ENCODE measurements around the gene SMARCC2.
"Not testable (repeated sequence)": the region's sequence is repeated elsewhere in the genome, so short reads cannot be mapped to it uniquely, and the experiment has no call there.

Gene SMARCC2

DNA sequence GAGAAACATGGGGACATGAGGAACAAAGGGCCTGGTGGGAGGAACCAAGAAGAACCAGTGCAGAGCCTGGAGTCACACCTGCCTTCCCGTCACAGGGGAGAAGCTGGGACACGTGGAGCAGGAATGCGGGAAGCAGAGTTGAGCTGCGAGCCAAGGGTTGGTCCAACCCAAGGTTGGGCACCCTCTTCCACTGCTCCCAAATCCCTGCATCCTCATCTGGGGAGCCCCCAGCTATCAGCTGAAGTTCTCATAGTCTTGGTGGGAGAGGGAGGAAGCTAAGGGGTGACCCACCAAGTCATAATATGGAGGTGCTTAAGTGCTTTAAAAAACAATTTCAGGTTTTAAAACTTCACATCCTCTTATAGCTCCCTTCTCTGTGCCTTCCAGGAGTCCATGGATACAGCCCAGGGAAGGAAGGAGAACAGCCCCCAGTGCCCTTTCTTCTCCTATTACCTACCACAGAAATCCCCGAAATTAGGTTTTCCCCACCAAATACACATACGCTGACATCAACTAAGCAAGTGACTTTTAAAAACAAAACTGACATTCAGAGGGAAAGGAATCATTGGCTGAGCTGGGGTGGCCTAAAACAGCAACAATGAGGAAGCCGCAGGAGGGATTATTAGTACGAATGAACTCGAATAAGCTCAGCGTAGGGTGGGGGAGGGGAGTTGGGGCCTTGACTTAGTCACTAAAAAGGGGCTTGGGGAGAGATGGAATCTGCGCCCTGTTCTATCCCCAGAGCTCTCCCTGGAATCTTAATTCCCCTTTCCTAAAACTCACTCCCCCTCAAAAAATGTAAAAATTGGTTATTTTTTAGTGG, 26.6 kb downstream of the SMARCC2 start:
- no peak for DNase-seq

DNA sequence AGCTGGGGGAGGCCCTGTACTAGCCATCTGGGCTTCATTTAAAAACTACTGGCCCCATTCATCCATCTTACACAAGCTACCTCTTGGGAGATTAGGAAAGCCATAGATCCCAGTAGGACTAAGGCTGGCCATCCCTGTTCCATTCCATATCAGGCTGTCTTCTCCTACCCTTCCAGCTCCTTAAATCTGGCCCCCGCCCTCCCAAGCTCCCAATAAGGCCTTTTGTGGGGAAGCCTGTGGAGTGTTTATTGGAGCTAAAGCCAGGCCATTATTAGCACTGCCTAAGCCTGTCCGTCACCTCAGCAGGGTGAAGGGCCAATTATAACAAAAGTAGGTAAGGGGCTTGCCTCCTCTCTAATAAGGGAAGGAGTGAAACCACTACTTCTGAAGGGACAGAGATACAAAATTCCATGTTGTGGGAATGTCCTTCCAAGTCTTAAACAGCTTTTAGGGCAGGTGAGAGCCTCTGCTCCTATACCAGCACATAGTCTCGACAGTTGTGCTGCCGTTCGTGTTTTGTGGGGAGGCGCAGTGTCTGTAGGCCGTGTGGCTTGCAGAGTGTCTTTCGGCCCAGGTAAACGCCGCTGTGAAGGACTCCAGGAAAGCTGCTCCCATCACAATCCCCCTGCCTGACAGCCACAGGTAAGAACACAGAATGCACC, 27.5 kb downstream of the SMARCC2 start:
- no peak for DNase-seq

DNA sequence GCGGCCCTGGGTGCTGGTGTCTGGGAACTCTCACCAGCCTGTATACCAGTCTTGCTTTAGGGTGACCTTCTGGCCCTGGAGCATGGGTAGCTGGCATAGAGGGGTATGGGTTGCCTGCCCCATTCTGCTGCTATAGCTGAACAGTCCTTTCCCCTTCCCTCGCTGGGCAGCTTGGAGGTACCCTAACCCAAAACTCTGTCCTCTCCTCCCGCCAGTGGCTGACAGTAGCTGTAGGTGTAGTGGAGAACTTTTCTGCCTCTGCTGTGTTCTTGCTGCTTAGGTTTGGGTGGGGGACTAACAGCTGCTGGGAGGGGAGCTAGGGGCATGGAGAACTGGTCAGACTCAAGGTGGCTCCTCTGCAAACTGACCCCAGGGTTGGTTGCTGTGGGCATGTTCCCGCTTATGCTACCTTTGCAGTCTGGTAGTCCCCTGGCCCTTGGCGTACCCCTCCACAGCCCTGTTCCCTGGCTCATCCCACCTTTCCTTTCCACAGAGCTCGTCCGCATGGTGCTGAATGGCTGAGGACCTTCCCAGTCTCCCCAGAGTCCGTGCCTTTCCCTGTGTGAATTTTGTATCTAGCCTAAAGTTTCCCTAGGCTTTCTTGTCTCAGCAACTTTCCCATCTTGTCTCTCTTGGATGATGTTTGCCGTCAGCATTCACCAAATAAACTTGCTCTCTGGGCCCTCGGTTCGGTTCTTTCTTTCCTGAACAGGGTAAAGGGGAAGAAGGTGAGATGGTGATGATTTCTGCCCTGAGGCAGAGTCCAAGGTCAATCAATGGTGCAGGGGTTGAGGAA, 28.2 kb downstream of the SMARCC2 start:
- DNase-seq: no peak

DNA sequence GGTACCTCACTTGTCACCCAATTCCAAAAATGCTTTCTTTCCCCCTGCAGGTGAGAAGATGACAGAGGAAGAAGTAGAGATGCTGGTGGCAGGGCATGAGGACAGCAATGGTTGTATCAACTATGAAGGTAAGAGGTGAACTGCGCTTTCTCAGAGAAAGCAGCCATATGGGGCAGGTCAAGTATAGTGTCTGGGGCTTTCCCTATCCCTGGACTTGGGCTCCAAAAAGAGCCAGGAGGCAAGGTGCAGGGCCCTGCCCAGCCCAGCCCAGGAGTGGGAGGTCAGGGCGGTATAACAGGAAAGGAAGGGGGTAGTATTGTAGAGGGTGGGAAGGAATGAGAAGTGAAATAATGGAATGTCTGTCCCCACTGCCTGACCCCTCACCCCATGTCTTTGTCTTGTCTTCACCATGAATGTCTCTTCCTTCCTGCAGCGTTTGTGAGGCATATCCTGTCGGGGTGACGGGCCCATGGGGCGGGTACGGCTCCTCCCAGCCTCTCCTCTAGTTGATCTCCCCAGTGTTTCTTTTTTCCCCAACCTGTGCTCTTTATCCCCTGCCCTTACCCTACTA, 29.0 kb downstream of the SMARCC2 start:
- peak; percentile 72 for DNase-seq

DNA sequence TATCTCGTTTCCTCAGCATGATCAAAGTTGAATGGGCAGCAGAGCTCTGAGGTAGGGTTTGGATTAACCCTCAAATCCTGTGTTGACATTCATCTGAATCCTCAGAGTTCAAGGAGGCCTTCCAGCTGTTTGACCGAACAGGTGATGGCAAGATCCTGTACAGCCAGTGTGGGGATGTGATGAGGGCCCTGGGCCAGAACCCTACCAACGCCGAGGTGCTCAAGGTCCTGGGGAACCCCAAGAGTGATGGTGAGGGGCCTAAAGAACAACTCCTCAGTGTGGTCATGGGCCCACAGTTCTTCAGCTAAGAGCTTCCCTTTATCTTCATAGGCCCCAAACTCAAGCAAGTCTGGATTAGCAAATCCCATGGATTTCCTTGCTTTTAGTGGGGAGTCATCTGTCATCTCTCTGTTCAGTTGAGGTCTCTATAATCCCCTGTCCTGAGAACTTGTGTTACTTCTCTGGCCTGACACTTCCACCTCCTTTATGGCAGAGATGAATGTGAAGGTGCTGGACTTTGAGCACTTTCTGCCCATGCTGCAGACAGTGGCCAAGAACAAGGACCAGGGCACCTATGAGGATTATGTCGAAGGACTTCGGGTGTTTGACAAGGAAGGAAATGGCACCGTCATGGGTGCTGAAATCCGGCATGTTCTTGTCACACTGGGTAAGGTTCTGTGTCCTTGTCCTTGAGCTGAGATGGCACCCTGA, 29.6 kb downstream of the SMARCC2 start:
- DNase-seq: no peak

DNA sequence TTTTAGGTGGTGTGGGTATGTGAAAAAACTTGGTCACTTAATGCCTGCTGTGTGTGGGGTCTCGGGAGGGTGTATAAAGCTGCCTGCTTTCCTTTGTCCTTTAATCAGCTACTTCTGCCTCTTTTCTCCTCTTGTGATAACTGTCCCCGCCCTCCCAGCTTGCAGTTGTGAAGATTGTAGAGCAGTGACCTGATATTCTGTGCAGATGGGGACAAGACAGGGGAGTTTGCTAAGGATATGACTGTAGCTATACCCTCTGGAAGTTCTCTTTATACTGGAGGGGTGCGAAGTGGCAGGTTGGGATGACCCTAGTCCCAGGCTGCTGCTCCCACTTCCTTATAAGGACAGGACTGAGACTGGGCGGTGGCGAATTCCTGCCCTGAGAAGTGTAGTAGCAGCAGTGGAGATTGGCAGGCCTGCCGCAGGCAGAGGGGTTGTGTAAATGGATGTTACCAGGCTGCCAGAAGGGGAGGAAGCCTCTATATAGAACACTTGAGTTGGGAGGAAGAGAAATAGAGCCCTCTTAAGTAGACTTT, 30.3 kb downstream of the SMARCC2 start:
- no peak for DNase-seq

- peak; percentile 92 for DNase-seq
These were observed 31.0 kb downstream of the SMARCC2 start, which contains the start of gene MYL6 for GRCh38 chr12:56158029-56158925. MYL6 (plus strand) TSS chr12:56158359; CDS start chr12:56158402, 43 bp downstream.

DNA sequence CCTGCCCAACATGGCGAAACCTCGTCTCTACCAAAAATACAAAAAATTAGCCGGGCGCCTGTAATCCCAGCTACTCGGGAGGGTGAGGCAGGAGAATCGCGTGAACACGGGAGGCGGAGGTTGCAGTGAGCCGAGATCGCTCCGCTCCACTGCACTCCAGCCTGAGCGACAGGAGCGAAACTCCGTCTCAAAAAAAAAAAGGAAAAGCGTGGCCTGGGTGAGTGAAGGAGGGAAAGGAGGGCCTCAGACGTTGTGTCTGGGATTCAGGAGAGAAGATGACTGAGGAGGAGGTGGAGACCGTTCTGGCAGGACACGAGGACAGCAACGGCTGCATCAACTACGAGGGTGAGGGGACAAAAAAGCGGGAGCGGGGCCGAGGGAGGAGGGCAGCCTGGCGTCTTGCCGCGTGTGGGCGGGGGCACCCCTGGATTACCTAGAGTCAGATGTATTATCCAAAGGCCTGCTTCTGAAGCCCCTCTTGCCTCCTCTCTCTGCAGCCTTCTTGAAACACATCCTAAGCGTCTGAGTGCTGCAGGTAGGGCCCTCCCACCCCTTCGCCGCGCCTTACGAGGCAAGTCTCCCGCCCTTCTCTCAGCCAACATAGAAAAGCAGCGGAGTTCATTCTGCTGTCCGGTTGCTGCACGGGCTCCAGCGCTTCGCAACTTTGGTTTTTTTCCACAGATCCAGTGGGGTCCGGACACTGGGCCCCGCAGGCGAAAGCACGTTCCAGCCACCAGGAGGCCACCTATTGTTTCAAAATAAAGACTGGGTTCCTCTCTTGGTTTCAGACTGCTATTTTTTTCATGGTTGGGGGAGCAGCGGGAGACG, 31.9 kb downstream of the SMARCC2 start:
- DNase-seq: peak; percentile 70

DNA sequence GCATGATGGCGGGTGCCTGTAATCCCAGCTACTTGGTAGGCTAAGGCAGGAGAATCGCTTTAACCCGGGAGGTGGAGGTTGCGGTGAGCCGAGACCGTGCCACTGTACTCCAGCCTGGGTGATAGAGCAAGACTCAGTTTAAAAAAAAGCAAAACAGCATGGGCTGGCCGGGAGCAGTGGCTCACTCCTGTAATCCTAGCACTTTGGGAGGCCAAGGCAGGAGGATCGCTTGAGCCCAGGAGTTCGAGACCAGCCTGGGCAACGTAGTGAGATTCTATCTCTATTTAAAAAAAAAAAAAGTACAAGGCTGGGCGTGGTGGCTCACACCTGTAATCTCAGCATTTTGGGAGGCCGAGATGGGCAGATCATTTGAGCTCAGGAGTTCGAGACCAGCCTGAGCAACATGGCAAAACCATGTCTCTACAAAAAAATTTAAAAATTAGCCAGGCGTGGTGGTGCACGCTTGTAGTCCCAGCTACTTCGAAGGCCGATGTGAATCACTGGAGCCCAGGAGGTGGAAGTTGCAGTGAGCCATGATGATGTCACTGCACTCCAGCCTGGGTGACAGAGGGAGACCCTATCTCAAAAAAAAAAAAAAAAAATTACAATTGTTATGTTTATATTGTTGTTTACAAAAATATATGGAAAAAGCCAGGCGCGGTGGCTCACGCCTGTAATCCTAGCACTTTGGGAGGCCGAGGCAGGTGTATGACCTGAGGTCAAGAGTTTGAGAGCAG, 32.7 kb downstream of the SMARCC2 start:
- not testable (repeated sequence) for DNase-seq

DNA sequence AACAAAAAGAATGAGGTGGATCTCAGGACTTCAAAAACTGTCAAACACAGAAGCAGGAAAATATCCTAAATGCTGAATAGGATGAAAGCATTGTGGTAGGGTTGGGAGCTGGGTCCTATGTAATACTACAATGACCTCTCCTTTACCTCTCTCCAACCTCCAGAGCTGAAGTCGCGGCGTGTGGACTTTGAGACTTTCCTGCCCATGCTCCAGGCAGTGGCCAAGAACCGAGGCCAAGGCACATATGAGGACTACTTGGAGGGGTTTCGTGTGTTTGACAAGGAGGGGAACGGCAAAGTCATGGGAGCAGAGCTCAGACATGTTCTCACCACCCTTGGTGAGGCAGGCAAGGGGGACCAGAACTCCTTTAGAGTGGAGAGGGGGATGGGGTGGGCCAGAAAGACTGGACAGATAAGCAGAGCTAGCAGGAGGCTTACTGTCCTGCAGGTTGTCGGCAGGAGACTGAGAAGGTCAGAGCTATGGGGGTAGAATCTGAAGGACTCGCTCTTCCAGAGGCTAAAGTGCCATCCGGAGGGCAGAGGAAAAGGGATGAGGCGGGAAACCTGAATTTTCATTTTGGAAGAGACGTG, 33.9 kb downstream of the SMARCC2 start:
- DNase-seq: no peak

DNA sequence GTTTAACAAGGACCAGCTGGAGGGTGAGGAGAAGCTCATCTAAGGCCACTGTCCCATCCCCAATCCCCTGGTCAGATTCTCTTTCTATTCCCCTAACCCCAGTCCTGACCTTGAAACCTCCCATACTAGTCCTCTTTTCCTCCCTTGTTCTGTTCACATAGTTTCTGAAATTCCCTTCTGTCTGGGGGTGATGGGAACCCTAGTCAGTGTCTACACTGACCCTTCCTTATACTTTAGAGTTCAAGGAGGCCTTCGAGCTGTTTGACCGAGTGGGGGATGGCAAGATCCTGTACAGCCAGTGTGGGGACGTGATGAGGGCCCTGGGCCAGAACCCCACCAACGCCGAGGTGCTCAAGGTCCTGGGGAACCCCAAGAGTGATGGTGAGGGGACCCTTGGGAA, 34.5 kb downstream of the SMARCC2 start:
- DNase-seq: no peak

DNA sequence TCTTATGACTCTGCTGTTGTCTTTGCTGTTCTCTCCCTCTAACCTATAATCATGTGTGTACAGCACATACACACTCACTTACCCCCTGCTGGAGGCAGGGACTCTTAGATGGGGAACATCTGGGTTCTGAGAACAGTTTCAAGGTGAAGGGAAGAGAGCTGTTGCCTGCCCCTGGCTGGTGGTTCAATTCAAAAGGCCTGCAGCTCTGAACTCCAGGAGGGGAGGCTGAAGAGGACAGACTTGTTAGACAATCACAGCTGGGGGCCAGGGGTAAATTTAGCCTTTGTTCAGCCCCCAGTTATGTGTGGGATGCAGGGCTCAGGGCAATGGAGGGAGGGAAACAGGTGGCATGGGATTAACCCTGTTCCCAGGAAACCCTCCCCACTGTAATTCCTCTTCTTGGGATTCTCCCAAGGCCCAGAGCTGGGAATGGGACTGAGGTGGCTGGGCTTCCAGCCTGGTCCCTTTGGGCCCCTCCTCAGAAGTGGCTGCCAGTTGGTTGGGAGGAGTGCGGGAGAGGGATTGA, 35.0 kb downstream of the SMARCC2 start:
- no peak for DNase-seq

GRCh38 chr12:56153678-56154065, 35.6 kb downstream of the SMARCC2 start:
- no peak for DNase-seq

- no peak for DNase-seq
These were observed 36.3 kb downstream of the SMARCC2 start for GRCh38 chr12:56152756-56153677.

- DNase-seq: peak; percentile 89
These were observed 37.0 kb downstream of the SMARCC2 start, which contains the start of gene MYL6B for GRCh38 chr12:56152132-56152755. MYL6B (plus strand) TSS chr12:56152587; CDS start chr12:56153919, 1,332 bp downstream.

DNA sequence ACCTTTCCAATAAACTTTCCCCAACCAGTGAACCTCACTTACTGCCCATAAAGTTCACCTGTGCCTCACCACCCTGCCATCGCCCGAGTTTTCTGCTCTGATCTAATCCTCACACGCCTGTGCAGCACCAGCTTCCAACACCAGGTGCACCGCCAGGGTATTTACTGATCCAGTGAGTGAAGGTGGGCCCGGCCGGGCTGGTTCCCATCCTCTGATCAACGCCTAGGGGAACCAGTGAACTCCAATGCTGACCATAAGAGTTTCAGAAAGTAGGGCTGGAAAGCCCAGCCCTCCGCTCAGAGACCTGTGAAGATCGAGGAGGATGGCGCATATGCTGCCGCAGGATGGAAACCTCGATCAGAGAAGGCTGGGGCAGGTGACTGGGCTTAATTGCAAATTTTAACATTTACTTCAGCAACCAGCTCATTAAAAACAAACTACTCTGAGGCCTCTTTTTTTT, 37.6 kb downstream of the SMARCC2 start:
- peak; percentile 65 for DNase-seq

- no peak for DNase-seq
These were observed 38.7 kb downstream of the SMARCC2 start for GRCh38 chr12:56150563-56150962.
